Globus pallidus (tissue), 1 donor: Measurements from ENCODE around the gene DPH2.
A peak's percentile ranks its signal among the peaks of the same experiment; 100 is the strongest.

Experiments used
- DNase-seq: peaks from one replicate; pipeline ENCODE4 v3.0.0-alpha.2; 2015; ENCODE audit warnings: low spot score

The DPH2 gene

DNA sequence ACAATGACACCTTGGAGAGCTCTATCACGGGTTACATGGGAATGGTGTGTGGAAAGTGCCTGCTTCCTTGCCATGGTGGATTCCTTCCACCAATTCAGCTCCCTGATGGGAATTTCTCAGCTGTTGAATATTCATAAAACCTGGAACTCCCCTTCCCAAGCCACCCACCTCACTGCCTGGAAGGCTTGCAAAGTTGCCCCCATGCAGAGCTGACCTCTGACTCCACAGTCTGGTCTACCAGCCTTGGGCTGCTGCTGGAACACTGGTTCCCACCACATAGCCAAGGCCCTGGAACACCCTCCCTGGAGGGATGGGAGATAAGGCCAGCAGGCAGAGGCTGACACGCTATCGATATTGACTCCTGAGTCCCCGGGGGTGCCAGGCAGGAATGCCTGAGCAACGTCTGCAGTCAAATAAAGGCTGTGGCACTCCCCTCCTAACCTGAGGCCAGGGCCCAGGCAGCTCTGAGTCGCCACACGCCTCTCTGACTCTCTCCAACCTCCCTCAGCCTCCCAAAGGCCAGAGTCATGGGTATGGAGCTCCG lies 30.4 kb downstream of the DPH2 start:
- DNase-seq, result no peak

DNA sequence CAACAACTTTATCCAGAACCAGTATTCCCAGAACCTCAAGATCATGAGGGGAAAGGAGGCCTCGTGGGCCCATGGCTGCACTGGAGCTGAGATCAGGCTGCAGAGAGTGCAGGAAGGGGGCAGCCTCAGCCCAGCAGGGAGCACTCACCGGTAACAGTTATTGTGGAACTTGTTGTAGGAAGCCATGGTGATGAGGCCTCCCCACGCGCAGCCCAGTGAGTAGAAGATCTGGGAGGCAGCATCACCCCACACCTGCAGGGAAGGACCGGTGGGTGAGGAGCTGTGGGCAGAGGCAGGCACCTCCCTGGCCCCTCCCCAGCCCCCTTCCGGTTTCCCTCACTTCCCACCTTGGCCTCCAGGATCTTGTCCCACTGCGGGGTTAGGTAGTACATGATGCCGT lies 32.4 kb downstream of the DPH2 start:
- no peak for DNase-seq

DNA sequence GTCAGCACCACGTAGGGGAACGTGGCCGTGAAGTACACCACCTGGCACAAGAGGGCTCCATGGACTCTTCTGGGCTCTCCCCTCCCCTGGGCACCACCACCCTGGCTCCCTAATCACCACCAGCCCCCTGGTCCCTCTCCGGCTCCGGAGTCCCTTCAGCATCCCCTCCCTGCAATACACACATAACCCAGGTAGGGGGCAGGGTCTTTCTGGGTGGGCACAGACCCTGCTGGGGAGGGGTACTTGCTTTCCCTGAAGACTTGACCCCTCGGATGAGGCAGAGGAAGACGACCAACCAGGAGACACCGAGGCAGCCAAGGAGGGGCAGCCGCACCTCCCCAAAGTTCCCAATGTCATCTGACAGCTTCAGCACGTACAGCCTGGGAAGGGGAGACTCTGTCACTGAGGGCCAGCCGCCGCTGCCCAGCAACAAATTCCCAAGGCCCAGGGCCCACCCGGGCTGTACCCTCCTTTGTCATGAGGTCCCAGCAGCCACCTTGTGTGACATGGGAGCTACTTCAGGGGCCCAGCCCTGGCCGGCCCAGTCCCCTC lies 32.9 kb downstream of the DPH2 start:
- no peak for DNase-seq

DNA sequence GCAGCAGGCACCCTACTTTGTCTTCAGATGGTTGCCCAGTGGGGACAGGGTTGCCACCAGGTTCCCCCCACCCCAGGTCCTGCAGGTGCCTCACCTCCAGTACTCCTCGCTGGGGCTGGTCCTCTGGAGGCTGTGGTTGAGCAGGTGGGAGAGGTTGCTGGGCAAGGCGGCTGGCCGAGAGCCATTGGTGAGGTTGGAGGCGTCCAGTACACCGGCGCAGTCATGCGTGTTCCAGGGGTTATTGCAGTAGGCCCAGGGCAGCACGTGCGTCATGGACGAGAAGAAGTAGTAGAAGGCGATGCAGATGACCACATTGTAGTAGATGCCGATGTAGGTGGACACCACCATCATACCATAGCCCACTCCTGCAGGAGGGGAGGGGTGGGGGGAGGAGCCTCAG lies 38.4 kb downstream of the DPH2 start:
- DNase-seq, result no peak

DNA sequence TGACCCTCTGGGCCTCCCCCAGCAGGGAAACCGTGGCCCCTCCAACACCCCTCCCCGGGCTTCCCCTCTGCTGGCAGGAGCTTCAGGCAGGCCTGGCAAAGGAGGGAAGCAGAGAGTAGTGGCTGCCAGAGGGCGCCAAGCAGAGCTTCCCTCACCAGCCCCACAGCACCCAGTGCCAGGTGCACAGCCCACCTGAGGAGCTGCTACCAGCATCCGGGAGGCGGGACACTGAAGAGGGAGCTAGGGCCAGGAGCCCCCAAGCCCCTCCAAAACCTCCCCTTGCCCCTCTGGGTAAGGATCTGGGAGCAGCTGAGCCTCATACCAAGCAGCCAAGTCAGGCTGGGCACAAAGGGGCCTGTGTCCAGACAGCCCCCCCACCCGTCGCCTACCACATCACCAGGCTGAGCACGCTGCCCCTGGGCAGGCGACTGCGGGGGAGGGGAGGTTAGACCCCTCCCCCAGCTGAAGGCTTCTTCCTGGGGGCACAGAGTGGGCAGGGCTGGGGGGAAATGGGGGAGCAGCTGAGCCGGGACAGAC lies 41.2 kb downstream of the DPH2 start:
- peak; percentile 96 for DNase-seq

DNA sequence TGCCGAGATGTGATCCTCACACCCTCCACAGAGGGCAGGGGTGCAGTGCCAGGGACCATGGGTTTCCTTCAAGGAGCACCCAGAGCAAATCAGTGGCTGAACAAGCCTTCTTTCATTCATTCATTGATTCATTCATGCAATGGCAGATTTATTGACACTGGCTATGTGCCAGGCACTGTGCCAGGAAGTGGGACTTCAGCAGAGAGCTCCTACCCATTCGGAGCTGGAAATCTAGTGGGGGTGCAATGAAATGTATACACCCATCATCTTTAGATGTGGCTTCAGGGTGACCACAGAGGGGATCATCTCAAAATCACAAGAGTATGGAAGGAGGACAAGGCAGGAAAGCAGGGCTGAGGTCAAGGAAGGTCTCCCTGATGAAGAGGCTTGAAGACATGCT lies 42.6 kb downstream of the DPH2 start:
- DNase-seq, result no peak

DNA sequence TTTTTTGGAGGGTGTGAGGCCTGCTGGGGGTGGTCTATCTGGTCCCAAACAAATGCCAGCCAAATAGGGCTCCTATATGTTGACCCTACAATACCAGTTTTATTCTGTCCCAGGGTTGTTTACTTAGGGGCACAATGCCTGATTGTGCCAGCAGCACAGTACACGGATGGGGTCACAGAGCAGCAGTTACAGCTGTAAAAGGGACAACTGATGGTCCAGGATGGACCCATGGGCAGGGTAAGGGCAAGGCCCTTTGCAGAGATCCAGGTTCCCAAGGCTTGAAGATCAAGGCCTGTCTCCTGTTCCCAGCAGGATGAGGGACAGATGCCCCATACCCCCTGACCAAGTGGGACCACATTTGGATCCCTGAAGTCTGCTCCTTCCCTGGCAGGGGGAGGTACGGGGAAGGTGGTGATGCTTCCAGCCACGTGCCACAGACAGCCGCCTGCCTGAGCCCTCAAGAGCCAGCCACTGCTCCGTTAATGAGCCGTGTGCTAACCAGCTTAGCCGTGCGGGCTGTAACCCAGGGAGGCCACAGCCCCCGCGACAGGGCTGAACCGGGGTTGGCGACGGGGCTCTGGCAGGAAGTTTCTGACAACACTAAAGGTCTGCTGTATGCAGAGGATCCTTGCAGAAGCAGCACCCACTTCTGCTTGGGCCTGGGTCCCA lies 43.3 kb downstream of the DPH2 start:
- DNase-seq, result peak; percentile 76

DNA sequence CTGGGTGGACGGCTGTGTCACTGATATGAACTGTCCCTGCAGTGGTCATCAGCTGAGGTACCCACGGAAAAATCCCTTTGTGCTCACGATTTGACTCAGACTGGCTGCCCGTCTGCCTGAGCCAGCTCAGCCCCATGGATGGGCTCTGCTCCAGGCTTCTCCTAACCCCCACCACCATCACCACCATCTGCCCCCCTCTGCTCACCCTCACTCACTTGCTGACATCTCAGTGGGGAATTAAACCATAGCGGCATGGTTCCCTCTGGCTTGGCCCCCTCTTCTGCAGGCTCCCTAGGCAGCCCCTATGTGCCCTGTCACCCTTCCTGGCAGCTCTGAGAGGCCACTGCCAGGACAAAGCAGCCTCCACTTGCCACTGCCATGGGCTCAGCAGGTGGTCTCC lies 44.1 kb downstream of the DPH2 start:
- DNase-seq, result peak; percentile 69

DNA sequence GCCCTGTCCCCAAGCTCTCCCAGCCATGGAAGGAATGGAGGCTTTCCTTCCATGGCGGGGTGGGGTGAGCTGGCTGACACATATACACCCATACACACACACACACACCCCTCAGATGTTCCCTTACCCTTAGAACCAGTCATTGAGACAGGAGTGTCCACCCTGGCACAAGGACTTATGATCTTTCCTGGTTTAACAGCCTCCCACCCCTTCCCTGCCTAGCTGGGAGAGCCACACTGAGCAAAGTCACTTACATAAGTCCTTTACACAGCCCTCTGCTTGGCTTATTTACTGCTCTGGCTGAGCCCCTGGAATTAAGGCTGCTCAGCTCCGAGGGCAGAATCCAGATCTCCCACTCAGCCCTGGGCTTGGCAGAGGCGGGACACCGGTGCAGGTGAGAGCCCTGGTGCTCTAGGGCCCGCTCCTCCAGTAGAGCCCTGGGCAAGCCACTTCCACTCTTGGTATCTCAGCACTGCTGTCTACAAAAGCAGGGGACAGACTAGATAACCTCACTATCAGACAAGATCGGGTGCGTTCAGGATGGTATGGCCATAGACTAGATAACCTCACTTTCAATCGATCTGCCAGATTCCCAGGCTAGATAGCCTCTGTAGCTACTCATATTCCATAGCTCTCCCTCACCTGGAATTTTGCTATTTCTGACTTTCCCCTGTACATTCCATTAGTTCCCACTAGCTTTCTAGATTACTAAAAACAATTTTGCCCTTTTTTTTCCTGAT lies 44.7 kb downstream of the DPH2 start:
- peak; percentile 62 for DNase-seq

DNA sequence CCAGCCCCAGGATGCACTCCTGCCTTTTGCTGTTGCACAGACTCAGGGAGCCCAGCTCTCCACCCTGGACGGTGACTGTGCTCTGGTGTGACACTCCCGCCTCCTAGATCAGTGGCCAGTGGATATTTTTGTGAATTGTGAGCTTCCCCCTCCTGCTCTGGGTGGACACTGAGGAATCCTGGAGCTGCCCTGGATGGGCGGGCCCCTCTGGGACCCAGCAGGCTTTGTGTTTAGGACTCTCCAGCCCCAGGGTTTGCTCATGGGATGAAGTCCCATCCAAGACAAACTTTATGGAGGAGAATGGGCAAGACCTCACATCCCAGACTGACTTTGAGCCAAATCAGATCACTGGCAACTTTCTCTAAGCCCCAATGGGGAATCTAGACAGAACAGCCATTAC lies 45.4 kb downstream of the DPH2 start:
- DNase-seq, result no peak

DNA sequence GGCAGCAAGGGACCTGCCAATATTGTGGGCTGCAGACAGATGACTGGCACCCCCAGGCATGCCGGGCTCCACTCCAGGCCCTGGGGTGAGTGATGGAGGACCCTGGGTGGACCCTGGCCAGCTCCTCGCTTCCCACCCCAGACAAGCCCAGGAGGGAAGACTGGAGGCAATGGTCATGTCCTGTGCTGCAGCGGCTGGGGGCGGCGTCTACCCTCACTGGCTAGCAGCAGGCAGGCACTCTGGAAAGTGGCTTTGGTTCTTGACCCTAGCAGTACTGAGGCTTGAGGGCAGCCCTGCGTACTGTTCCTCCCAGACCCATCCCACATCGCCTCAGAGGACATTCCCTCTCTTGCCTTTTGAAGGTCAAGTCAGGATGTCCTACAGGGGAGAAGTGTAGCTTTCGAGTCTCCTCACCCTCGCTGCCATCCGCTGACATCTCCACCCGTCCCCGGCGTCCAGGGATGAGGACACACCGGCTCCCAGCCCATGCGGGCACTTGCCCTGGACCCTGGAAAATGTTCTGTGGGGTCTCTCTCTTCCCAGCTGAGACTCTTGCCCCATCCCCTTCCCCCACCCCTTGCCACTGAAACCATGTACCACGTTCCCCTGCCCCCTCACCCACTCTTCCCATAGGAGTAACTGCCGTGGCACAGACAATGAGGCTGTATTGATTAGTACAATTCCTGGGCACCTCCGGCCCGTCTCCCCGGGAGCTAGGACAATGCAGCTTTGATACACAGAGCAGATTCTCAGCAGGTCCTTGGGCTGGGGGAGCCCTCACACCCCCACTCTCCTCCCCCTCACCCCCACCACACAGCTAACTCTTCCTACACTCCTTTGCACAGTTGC lies 46.5 kb downstream of the DPH2 start:
- peak; percentile 67 for DNase-seq

DNA sequence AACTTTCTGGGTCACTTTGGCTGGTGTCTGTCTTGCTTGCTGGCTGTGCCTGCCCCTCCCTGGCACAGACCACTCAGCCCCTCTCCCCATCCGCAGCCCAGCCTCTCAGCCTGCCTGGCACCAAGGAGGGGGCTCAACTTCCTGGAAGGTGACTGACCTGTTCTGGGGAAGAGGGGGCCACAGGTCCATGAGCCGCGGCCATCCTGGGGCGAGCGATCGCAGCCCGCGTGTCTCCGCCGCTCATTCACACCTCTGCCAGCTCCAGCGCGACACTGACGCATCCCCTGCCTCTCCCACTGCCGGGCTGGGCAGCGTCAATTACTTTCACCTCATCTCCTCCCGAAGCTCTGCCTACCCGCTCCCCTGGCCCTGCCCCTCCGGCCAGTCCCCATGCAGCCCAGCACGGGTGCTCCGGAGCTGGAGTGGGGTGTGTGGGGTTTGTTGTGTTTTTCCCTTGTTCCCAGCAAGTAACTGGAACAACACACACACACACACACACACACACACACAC lies 47.1 kb downstream of the DPH2 start:
- DNase-seq, result peak; percentile 64

DNA sequence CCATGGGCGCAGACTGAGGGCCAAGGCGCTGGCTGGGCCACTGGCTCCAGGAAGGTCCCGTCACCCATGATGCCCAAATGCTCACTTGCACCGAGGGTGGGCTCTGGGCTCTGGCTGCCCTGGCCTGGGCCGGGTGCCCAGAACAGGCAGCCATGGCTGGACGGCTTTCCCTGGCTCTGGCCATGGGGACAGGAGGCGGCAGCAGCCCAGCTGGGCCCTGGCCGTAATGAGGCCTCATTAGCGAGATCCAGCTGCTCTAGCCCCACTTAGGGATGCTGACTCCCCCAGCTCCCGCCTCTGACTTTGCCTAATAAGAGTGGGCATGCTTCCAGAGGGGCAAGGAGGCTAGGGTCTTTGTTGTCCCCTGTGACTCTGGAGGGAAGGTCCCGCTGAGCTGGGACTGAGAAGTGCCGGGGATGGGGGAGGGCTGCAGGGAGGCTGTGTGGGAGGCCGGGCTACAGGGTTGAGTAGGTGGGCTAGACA lies 49.7 kb downstream of the DPH2 start:
- DNase-seq, result peak; percentile 82

DNA sequence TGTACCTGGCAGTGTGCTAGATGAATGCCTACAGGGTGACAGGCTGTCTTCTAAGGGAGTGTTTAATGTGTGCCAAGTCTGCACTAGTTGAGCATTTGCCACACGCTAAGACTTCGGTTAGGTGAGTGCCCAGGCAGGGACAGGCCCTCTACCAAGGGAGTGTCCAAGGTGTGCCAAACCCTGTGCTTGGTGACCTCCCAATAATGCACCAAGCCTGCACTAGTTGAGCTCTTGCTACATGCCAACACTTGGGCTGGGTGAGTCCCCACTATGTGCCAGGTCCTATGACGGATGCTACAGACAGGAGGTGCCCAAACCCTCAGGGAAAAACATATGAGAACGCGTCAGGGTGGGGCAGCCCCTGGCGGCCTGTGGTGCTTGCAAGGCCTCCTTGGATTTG lies 50.7 kb downstream of the DPH2 start:
- no peak for DNase-seq

DNA sequence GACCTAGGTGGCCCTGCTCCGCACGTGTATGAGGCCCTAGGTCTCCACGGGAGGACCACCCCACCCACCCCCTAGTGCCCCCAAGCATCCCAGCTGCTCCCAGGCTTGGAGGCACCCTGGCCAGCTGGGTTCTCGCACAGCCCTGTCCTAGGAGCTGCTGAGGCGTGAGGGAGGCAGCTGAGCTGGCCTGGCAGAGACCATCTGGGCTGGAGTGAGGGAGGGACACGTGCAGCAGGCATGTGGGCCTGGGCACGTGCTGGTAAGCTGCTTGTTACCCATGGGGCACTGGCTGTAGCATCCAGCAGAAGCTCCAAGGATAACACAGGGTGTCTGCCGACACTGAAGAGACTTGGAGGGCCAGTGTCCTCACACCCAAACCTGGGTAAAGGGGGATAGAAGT lies 51.3 kb downstream of the DPH2 start:
- DNase-seq, result no peak

DNA sequence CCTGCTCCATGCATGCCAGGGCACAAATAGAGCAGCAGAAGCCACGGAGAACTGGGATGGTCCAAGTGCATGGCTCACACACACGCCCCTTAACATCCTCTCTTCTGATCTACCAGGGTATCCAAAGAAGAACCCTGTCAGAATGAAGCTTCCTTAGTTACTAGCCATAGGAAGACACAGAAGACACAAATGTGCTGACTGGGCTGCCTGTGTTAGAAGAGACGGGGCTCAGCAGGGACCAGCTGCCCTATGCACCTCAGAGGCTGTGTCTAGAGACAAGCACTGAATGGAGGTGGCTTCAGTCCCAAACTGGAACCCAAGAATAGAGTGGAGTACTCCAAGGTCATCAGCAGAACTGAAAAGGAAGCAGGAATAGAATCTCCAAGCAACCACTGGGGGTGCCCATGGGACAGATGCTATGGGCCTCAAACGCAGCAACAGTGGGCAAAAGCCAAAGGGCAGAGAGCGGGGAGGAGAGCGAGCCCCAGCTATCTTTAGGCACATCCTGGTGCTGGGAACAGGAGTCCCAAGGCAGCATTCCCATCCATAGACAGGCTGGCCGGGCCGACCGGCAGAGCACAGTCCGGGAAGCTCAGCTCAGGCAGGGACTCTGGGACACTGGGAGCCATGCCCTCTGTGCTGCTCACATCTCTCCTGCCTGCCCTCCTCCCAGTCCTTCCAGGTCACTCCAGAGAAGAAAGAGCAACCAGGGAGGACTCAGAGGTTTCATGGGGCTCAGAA lies 51.9 kb downstream of the DPH2 start:
- no peak for DNase-seq
